GM19025 (cell line): ENCODE measurements around the gene CFAP68.
"Not testable (repeated sequence)": the region's sequence is repeated elsewhere in the genome, so short reads cannot be mapped to it uniquely, and the experiment has no call there.

Experiments
- ATAC-seq: cut with Tn5 transposase; IDR thresholded peaks from one replicate; pipeline ENCODE4 v1.9.1; 2021; ENCODE audit warnings: mild to moderate bottlenecking, low read depth, moderate library complexity; ENCODE audit not compliant: unreplicated experiment

Gene CFAP68

DNA sequence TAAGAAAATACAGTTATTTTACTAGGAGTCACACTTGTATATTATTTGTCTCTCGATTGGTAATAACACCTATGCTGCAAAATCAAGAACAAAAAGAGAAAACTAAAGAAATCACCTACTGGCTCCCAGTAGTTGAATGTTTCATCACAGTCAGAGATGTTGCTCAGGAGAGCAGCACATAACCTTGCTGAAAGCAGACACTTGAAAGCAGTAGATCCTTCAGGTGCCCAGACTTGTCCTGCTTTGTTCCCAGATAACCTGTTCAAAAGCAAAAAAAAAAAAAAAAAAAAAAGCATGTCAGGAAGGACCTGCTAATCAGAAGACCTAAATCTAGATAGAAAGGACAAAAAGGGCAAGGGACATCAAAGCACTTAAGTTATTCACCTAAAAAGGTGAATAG, 9.2 kb upstream of the CFAP68 start:
- no peak for ATAC-seq

GRCh38 chr11:111870522-111870885, 8.8 kb upstream of the CFAP68 start:
- no peak for ATAC-seq

GRCh38 chr11:111870886-111871692, 8.3 kb upstream of the CFAP68 start, which contains the start of gene ALG9:
TSS of gene ALG9 (minus strand) at chr11:111871581. CDS start at chr11:111871482, 99 bp downstream.
- peak; percentile 90 for ATAC-seq

DNA sequence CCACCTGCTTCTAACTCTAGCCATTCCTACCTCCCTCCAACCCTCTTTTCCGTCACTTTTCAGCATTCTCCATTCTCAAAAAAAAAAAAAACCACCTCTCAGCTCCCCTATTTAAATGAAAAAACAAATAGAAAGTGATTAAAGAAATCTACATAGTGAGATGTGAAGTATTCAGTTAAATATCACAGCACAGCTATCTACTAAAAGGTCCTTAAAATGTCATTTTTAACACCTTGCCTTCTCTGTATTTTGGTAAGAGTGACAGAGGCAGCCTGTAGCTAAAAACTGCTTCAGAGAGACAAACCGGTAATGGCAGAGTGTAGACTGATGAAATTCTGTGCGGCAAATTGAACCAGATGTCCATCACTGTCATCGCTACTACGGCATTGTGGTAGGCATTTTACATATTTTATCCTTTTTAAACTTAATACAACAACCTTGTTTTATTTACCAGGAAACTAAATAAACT, 7.6 kb upstream of the CFAP68 start:
- ATAC-seq, result no peak

GRCh38 chr11:111878385-111878848, 924 bp upstream of the CFAP68 start:
- no peak for ATAC-seq

GRCh38 chr11:111879637-111879960, 258 bp downstream of the CFAP68 start:
- ATAC-seq, result peak; percentile 2

GRCh38 chr11:111882202-111882601, 2.9 kb downstream of the CFAP68 start:
- ATAC-seq, result no peak

DNA sequence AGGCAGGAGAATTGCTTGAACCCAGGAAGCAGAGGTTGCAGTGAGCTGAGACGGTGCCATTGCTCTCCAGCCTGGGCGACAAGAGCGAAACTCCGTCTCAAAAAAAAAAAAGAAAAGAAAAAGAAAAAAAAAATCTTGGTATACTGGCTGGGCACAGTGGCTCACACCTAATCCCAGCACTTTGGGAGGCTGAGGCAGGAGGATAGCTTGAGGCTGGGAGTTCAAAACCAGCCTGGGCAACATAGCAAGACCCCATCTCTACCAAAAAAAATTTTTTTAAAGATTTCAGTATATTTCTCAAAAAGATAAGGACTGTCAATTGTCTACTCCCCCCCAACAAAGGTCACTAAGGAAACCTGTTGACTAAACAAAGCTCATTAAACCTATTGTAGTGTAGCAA, 5.7 kb downstream of the CFAP68 start:
- ATAC-seq, result not testable (repeated sequence)

GRCh38 chr11:111886032-111886431, 6.7 kb downstream of the CFAP68 start:
- no peak for ATAC-seq

DNA sequence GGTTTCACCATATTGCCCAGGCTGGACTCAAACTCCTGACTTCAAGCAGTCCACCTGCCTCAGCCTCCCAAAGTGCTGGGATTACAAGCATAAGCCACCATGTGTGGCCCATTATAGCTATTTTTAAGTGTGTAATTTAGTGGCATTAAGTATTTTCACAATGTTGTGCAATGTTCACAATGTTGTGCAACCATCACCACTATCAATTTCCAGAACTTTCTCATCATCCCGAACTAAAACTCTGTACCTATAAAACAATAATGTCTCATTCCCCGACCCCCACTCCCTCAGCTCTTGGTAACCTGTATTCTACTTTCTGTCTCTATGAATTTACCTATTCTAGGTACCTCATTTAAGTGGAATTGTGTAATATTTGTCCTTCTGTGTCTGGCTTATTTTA, 7.5 kb downstream of the CFAP68 start:
- ATAC-seq, result no peak

DNA sequence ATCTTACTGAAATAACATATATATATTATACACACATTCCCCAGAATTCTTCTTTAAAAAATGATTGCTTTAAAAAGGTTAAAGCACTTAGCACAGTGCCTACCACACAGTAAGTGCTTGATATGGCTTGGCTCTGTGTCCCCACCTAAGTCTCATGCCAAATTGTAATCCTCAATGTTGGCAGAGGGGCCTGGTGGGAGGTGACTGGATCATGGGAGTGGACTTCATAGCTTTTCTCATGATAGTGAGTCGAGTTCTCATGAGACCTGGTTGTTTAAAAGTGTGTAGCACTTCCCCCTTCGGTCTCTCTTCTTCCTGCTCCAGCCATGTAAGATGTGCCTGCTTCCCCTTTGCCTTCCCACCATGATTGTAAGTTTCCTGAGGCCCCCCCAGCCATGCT, 26.1 kb downstream of the CFAP68 start:
- no peak for ATAC-seq

DNA sequence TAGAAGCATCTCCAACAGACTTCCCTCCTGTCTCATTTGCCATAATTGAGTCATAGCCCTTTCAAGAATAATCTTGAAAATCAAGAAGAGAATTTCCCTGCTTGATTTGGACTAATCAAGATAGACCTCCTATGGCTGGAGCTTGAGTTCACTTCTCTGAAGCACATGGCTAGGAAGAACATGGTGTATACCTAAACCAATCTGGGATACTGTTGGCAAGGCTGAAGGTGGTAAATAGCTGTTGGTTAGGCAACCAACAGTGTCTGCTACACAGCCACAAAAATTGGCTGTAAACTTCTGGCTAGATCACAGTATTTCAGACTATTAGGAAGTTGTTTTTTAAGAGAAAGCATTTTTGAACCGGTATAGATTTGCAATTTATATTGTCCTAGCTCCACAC, 27.3 kb downstream of the CFAP68 start:
- no peak for ATAC-seq

GRCh38 chr11:111908639-111909305, 29.4 kb downstream of the CFAP68 start:
- ATAC-seq, result no peak

DNA sequence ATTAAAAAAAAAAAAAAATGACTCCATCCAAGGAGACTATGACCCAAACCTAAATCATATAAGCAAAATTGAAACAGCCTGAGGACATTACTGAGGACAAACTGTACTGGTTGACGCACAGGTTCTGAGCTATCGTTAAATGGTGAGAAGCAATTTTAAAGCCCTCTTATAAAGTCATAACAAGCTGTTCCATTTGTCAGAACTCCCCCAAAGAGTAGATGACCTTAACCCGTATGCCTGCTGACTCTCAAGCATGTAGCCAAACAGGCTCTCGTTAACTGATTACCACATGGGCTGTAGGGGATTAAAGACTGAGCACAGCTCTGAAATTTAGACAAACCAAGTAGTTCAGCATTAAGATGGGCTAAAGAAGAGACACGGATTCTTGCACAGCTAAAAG, 30.0 kb downstream of the CFAP68 start:
- ATAC-seq, result no peak

DNA sequence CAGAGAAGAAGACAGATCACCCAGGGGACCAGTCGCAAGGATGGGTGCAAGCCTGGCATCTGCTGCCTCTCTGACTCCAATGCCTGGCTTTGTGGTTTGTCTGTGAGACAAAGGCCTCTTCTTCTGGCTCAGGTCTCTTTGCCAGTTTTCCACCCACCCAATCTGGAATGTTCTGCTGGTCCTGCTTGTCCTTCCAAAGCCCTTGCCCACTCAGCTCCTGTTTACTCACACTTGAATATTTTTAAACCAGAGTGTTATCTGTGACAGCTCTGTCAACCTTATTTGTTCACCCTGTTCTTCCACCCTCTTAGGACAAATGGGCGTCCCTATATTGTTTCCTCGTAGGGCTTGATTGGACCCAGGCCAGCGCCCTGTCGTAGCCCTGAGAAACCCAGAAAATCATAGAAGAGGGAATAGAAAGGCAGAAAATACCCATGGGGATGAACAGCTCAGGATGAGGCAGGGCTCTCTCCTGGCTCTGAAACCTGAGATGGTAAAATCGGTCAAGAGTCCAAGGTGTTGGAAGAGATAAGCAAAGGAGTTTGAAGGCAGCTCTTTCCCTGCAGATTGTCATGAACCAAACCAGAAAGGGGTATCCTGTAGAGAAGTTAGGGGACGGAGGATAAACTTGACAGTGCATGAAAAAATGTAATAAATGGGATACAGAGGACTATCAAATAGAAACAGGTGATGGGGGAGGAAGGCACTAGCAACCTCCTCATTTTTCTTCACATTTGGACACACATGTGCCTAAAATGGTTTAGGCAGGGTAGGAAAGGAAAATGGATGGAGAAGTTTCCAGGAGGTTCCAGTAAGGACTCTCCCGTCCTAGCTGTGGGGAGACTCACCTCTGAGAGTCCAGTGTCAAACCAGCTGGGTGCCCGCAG, 31.6 kb downstream of the CFAP68 start:
- ATAC-seq, result no peak

DNA sequence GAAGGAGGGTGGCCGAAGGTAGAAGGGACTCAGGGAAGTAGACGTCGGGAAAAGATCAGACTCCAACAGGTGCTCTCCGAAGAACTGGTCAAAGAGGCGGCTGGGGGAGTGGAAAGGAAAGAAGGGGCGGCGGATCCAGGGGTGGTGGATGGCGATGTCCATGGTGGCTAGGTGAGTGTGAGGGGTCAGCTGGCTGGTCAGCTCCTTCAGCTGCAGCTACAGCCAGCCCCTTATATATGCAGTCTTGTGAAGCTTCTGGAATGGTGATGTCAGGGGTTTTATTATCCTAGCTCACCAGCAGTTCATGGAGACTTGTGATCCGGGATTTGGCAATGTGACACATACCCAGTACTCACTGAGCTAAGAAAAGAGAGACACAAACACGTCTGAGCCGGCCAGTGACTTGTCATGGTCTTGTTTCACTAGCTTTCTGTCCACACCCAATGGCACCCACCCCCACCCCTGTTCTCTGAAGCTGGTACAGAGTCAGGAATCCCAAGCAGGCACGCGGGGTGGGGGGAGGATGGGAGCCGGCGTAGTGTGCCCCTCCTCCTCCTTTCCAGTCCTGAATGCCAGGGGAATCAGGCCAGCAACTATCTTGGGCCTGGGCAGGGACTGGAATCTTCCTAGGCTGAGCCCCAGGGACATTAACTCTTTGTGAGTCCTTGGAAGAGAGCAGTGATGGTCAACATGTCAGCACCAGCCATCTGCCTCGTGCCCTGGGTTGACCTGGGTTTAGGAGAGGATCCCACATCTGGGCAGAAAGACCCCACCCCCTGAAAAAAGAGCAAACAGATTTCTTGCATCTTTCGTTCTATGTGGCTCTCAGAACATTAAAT, 32.4 kb downstream of the CFAP68 start, which contains the start of gene CRYAB:
Gene CRYAB (minus strand): TSS at position 208 of the 839 bp plus-strand sequence. CDS start 46 bp downstream, at position 162.
- no peak for ATAC-seq

DNA sequence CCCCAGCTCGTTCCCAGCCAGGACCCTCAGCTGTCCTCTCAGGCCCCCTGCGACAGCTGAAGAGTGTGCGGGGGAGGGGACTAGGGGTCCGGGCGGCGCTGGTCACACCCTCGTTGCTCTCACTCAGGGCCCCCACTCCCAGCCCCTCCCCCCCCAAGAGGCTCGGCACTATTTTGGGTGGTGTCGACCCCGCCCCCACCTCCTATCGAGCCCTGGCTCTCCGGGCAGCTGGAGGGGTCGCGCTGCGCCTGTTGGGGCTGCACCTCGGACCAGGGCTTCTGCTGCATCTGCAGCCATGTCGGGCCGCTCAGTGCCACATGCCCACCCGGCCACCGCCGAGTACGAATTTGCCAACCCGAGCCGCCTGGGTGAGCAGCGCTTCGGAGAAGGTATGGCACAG, 33.2 kb downstream of the CFAP68 start, which contains the start of gene HSPB2:
Gene HSPB2 (plus strand): TSS at position 200 of the 400 bp plus-strand sequence. CDS start 96 bp downstream, at position 296.
- no peak for ATAC-seq

GRCh38 chr11:111913031-111913861, 33.9 kb downstream of the CFAP68 start:
- ATAC-seq, result no peak

DNA sequence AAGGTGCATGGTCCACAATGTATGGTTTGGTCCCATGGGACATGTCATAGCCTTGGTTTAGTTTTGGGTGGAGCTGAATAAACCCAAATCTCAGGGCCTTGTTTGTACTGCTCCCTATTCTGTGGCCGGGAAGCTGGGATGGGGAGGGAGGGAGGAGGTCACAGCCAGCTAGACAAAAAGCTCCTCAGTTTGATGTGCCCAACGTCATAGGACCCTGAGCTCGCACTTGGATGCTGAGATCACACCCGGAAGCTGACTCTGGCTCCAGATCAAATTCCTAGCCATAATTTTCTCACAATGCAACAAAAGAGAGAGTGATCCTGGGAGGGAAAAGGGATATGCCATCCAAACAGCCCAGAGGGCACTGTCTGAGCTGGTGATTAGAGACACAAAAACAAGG, 34.7 kb downstream of the CFAP68 start:
- ATAC-seq, result no peak
